NCI-H526 treated with DMSO at 0.1 percent for 48 hours (cell line): Measurements from ENCODE around the gene MCEE.
"Not testable (repeated sequence)": the region's sequence is repeated elsewhere in the genome, so short reads cannot be mapped to it uniquely, and the experiment has no call there.

Experiments
- DNase-seq: peaks from one replicate; lab custom pipeline; 2025; lab: John Stamatoyannopoulos, UW

The MCEE gene

DNA sequence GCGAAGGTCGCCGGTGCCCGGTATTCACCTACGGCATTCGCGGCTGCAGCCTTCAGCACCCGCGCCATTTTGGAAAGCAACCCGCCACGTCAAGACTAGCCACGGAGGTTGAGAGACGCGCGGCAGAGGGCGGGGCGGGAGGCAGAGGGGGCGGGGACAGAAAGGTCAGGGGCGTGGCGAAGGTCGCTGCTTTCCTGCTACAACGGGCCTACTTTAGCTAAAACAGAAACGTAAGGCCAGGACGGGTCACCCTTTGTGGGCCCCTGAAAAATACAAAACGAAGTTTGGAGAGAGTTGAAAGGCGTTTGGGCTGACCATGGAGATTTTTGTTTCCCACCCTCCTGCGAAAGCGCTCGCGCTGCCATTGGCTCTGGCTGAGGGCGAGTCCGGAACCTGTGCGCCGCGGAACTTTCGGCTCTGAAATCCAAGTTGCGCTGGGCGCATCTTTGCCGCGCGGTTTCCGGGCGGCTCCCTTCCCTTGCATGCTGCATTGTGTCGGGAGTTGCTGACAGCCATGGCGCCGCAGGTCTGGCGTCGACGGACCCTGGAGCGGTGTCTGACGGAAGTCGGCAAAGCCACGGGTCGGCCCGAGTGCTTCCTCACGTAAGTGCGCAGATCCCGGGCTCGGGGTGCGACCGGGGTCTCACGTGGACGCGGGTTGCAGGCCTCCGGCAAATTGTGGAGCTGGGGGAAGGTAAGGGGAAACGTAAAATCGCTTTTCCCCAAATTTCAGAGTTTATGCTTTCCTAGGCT lies at the start of gene MCEE, which contains the start of gene MPHOSPH10:
Gene MCEE, minus strand, starts transcription at position 78 of the 753 bp plus-strand sequence. Its CDS starts 10 bp downstream, at position 68.
Gene MPHOSPH10, plus strand, starts transcription at position 483 of the 753 bp plus-strand sequence. Its CDS starts 32 bp downstream, at position 515.
- DNase-seq, result peak; percentile 85

DNA sequence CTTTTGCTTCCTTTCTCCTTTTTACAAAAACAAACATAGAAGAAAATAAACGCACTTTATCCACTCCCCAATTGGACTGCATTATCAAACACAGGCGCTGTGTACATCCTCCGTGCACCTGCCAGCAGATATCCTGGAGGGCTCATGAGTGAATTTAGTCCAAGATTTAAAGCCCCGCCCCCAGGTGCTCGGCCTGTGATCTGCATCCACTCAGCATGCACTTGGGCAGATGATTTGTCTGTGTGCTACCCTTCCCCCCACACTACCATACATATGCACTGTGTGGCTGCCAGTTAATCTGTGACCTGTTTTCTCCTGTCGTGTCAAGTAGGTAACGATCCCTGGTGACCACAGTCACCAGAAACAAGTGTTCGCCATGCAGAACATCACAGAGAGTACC lies 48.8 kb upstream of the MCEE start:
- not testable (repeated sequence) for DNase-seq

GRCh38 chr2:71174207-71174606 lies 44.2 kb upstream of the MCEE start:
- DNase-seq, result no peak

DNA sequence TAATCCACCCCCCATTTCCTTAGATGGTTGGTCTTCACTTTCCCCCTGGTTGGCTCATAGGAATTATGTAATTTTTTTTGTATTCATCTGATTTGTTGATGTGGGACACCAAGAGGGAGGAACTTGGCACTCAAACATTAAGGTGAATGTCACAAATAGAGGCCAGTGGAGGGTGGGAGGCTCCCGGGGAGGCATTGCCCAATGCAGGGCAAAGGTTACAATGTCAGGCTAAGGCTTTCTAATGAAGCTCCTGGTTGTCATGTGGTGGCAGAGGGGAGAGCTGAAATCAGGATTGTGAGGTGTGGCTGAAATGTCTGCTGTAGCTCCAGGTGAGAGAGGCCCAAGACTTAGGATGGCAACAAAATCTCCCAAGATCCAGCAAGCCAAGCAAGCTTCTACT lies 43.1 kb upstream of the MCEE start:
- DNase-seq, result no peak

GRCh38 chr2:71166812-71167211 lies 36.8 kb upstream of the MCEE start:
- no peak for DNase-seq

DNA sequence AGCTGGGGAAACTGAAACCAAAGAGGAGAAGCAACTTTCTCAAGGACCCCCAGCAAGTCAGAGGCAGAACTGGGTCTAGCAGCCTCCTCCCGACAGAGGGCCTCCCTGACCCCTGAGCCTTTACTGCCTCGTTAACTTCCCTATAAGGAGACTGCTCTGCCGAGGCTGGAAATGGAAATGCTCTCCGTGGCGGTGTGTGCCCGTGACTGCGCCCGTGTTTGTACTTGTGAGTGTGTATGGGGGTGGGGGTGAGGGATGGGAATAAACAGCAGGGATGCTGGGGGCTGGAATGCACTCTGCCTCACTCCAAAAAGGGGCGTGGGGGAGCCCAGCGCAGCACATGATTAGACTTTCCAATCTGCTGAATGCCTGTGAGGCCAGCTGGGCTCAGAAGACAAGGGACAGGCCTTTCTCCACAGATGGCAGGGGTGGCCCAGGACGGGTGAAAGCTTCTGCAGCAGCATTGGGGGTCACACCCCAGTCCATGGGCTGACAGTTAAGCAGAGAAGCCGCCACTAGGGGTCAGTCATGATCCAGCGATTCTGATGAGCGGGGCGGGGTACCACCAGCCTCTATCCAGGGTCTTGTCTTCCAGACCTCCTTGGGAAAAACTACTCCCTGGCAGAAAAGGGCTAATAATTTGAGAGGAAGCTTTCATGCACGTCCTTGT lies 27.2 kb upstream of the MCEE start:
- DNase-seq, result peak; percentile 13

DNA sequence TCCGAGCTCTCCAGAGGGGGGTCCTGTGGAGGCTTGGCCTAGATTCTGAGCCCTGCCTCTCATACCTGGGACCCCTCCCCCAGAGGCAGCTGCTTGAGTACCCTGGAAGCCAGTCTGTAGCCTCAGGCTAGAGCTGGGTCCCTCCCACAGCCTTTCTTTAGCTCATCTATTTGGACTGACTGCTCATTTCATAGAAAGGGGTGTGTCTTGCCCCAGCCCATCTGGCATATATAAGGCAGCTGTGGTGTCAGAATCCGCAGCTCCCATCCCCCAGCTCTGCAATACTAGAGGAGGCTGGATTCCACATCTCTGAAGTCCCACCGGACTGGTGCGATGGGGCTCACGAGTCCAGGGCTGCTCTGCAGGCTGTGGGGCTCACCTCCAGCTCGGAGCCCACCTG lies 26.5 kb upstream of the MCEE start:
- peak; percentile 34 for DNase-seq

DNA sequence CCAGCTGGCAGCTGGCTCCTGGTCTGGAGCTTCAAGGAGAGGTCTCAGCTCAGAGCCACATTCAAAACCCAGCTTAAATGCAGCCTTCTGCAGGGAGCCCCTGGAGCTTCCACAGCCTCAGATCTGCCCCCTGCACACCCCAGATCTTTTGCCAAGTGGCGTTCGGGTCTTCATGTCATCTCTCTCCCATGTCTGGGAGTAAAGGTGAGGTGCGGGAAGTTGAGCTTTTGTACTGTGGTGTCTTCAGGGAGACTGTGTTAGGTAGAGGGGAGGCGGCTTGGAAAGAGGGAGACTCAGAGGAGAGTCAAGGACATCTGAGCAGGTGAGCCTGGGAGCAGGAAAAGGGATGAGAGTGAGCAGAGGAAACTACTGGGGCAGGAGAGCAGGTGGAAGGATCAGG lies 25.8 kb upstream of the MCEE start:
- no peak for DNase-seq

GRCh38 chr2:71154798-71155197 lies 24.8 kb upstream of the MCEE start:
- DNase-seq, result no peak

DNA sequence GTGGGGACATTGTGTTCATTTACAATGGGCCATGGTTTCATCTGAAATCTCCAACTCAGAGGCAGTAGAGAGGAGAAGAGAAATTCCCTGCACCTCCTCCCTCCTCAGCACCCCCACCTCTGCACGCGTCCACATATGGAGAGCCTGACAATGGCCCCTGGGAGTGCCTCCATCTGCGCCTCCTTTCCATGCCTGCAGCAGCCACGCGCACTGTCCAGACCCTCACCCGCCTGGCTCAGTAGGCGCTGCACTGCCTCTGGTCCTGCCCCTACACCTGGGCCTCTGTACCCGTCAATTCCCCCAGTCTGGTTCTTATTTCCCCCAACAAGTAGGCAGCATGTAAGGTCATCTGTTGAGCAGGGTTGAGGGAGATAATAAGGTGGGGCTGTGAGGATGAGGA lies 24.2 kb upstream of the MCEE start:
- DNase-seq, result no peak

- DNase-seq, result no peak
Observed at GRCh38 chr2:71153585-71154224, 23.7 kb upstream of the MCEE start.

GRCh38 chr2:71151620-71152019 lies 21.6 kb upstream of the MCEE start:
- no peak for DNase-seq

GRCh38 chr2:71150082-71150816 lies 20.2 kb upstream of the MCEE start:
- no peak for DNase-seq

DNA sequence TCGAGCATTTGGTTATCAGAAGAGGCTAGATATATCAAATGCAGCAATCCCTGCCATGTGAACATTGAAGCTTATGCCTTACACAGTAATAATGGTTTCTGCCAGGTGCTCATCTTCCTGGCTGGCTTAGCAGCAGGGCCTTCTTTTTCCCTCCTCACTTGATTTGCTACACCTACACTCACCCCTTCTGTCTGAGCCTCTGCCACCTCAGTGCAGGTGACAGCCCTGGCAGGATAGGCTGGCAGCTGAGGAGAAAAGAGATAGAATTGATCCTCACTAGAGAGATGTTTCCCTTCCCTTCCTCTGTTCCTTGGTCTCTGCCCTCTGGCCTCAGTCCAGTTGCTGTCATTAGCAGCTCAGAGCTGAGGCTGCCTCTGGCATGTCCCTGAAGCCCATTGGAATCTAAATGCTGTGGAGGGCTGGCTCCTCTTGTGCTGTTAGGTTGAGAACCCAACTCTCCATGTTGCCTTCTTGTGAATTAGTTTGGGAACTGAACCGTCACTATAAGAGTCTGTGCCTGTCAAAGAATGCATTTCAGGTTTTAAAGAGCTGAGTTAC lies 18.6 kb upstream of the MCEE start:
- no peak for DNase-seq

DNA sequence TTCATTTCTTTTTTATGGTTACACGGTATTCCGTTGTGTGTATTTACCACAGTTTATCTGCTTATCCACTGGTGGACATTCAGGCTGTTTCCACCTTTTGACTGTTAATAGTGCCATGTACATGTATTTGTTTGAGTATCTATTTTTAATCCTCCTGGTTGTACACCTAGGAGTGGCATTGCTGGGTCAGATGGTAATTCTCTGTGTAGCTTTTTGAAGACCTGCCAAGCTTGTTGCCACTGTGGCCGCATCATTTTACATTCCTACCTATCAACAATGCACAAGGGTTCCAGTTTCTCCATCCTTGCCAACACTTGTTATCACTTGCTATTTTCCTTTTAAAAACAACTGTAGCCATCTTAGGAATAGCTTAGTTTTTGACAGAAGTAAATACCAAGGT lies 13.8 kb upstream of the MCEE start:
- DNase-seq, result no peak

DNA sequence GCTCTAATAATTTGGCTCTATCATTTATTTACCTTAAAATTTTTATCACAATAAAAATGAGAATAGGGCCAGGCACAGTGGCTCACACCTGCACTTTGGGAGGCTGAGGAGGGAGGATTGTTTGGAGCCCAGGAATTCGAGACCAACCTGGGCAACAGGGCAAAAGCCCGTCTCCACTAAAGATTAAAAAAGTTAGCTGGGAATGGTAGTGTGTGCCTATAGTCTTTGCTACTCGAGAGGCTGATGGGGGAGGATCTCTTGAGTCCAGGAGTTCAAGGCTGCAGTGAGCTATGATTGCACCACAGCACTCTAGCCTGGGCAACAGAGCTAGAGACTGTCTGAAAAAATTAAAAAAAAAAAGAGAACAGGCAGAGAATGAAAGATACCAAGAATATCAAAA lies 6.1 kb upstream of the MCEE start:
- DNase-seq, result no peak

- no peak for DNase-seq
Observed at GRCh38 chr2:71133603-71134002, 3.6 kb upstream of the MCEE start.

GRCh38 chr2:71131387-71132166 lies 1.5 kb upstream of the MCEE start:
- not testable (repeated sequence) for DNase-seq

DNA sequence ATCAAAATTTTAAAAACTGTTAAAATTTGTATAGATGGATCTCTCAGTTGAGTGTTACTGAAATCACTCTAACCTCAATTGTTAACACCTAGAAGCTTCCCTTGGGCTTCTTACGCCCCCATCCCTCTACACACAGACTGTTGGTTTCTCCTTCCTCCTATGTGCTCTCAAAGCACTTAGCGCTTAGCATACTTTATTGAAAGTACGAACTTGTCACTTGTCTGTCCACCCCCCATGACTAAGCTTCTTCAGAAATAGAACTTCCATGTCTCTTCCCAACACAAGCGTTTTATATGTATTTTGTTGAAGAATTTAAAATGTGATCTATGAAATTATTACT lies 846 bp upstream of the MCEE start:
- peak; percentile 61 for DNase-seq

GRCh38 chr2:71129902-71130151 lies 202 bp downstream of the MCEE start:
- DNase-seq, result peak; percentile 80

- no peak for DNase-seq
Observed at GRCh38 chr2:71129114-71129901, 721 bp downstream of the MCEE start.
